ACC112 (cell line): ENCODE data around the gene KCNE4.

ENCODE experiments used
- H2AFZ ChIP-seq: fragments of 200-600 bp; sonication (generic); one replicate; pipeline ENCODE4 v1.6.0; 2017; ENCODE audit warnings: antibody characterized with exemption, low read length; ENCODE audit not compliant: unreplicated experiment
- H3K27ac ChIP-seq: fragments of 200-600 bp; sonication (generic); 2 replicates; pipeline ENCODE4 v1.5.1; 2014; ENCODE audit warnings: low read depth, mild to moderate bottlenecking, antibody characterized with exemption, low read length, moderate library complexity
- H3K27me3 ChIP-seq: fragments of 200-600 bp; sonication (generic); 2 replicates; pipeline ENCODE4 v1.6.1; 2014; ENCODE audit warnings: mild to moderate bottlenecking, antibody characterized with exemption, low read length, moderate library complexity, mixed read lengths; ENCODE audit not compliant: insufficient read depth
- H3K36me3 ChIP-seq: fragments of 200-600 bp; sonication (generic); 2 replicates; pipeline ENCODE4 v1.6.1; 2016; ENCODE audit warnings: mild to moderate bottlenecking, antibody characterized with exemption, low read length, moderate library complexity, mixed read lengths; ENCODE audit not compliant: insufficient read depth
- H3K4me1 ChIP-seq: fragments of 200-600 bp; sonication (generic); one replicate; pipeline ENCODE4 v1.6.1; 2016; ENCODE audit warnings: low read length, mixed read lengths; ENCODE audit not compliant: insufficient read depth, unreplicated experiment, control insufficient read depth
- H3K4me3 ChIP-seq: fragments of 200-600 bp; sonication (generic); 2 replicates; pipeline ENCODE4 v1.5.1; 2014; ENCODE audit warnings: mild to moderate bottlenecking, low read depth, low read length
- H3K79me2 ChIP-seq: fragments of 200-600 bp; sonication (generic); one replicate; pipeline ENCODE4 v1.6.0; 2016; ENCODE audit warnings: low read length; ENCODE audit not compliant: control insufficient read depth, unreplicated experiment, insufficient read depth

The KCNE4 gene

DNA sequence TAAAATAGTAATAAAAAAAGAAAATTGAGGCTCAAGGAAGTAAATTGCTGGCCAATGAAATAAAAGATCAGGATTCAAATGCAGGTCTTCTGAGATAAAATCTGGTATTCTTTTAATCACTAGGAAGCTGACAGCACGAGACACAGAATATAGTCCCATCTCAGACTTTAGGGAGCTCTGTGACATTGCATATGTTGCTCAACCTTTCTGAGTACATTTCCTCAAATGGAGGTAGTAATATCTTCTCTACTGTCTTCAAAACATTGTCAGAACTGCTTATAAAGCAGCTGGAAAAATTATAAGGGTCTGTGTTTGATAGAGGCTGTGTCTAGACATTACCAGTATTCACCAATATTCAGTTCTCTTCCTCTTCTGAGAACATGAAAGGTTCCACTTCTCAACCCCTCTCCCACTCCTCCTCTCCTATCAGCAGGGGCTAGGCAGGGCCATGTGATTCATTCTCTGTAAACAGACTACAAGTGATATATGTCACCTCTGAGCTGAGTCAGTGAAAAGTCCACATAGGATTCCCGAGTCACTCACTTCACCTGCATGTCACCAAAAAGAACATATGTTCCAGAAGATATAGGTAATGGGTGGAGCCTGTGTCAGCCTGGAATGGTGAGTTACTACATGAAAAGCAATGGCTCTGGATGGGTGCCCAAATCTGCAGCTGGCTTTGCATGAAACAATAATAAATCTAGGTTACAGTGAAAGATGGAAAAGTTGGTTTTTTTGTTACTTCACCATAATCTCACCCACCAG, 7.1 kb downstream of the KCNE4 start:
- no peak overlapping the region for H3K4me3 ChIP-seq
- H2AFZ ChIP-seq: no peak overlapping the region
- peaks cover 49% of the 10 kb centered on the region for H3K4me1 ChIP-seq

DNA sequence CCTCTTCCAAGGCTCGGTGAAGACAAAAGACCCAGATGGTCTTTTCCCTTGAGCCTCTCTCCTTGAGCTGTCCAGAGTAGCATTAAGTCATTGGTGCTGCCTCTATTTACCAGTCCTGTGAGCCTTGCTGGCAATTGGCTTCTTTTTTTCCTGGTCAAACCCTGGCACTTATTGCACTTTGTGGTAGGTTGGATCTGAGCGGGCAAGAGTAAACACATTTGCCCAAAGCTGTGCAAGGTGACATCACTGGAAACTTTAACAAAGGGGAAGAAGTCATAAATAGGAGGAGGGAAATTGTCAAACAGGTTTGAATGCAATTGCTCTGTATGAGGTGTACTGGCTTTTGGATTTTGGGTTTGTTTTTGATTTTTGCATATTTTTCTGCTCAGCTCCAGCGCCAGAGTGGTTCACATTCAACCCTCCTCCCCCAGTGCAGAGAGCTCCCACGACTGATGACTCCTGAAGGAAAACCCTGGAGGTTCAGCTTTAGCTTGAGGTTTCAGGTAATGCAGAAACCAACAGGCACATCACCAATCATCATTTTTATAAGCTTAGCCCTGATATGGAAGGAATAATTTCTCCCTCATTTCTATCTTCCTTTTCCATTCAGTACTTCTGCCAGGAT, 8.3 kb downstream of the KCNE4 start:
- no peak overlapping the region for H2AFZ ChIP-seq

More for the DNA sequence above, 7.1 kb downstream of the KCNE4 start:
- no peaks in the 10 kb centered on the region for H3K79me2 ChIP-seq
- H3K27ac ChIP-seq: no peak overlapping the region
- no peaks in the 10 kb centered on the region for H3K36me3 ChIP-seq
- H3K27me3 ChIP-seq: no peaks in the 10 kb centered on the region

GRCh38 chr2:223062396-223062795, 10.4 kb downstream of the KCNE4 start:
- Histone ChIP-seq H3K36me3 (no peaks in the 10 kb centered on the region; the same call in 1 of the 2 replicates), H2AFZ (no peak overlapping the region), H3K4me1 (peaks cover 27% of the 10 kb centered on the region), H3K27ac (peak overlapping the region; percentile 66), H3K79me2 (no peaks in the 10 kb centered on the region), H3K27me3 (no peaks in the 10 kb centered on the region), H3K4me3 (peak overlapping the region; percentile 31; the same call in 1 of the 2 replicates)

More for the DNA sequence above, 8.3 kb downstream of the KCNE4 start:
- H3K36me3 ChIP-seq: no peaks in the 10 kb centered on the region
- H3K27me3 ChIP-seq: no peaks in the 10 kb centered on the region
- H3K27ac ChIP-seq: no peak overlapping the region
- peaks cover 45% of the 10 kb centered on the region for H3K4me1 ChIP-seq
- H3K4me3 ChIP-seq: no peak overlapping the region
- H3K79me2 ChIP-seq: no peaks in the 10 kb centered on the region

DNA sequence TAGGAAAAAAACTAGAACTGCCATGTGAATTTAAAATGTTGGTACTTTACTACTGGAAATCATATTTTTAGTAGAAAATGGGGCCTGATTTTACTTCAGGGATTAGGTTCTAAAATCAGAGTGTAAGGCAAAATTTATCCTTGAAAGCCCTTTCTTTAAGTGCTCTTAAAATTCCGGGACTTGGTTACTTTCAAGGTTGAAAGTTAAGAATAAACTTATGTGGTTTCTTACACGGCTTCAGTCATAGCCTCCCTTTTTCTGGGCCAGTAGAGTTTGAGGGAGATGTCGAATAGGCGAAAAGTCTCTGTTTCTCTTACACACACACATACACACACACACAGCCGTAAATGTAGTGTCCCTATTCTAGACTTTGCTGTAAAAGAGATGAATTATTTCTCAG, 13.1 kb downstream of the KCNE4 start:
- no peak overlapping the region for H3K27ac ChIP-seq
- H3K4me3 ChIP-seq: no peak overlapping the region
- no peak overlapping the region for H2AFZ ChIP-seq
- peaks cover 17% of the 10 kb centered on the region for H3K4me1 ChIP-seq
- H3K36me3 ChIP-seq: no peaks in the 10 kb centered on the region; the same call in 1 of the 2 replicates
- H3K27me3 ChIP-seq: no peaks in the 10 kb centered on the region
- H3K79me2 ChIP-seq: no peaks in the 10 kb centered on the region

GRCh38 chr2:223066721-223067120, 14.7 kb downstream of the KCNE4 start:
- H3K79me2 ChIP-seq: no peaks in the 10 kb centered on the region
- H3K4me3 ChIP-seq: no peak overlapping the region
- H3K36me3 ChIP-seq: no peaks in the 10 kb centered on the region; the same call in 1 of the 2 replicates
- H3K27me3 ChIP-seq: no peaks in the 10 kb centered on the region
- H2AFZ ChIP-seq: no peak overlapping the region
- no peak overlapping the region for H3K27ac ChIP-seq
- peaks cover 14% of the 10 kb centered on the region for H3K4me1 ChIP-seq

DNA sequence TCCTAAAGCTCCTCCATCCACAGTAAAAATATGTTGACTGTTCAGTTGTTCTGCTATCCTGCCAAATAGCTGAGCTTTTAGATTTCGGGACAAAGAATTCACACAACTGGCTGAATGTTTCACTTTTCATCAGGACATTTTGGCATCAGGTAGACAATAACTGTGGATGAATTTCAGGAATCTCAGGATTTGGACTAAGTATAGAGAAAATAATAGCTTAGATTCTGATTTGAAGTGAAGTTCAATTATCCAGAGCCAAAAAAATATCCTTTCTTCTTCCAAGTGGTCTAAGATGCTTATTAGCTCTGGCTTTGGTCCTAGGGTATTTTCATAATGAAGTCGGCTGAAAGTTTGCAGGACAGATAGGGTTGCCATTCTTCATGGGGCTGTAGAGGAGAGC, 16.1 kb downstream of the KCNE4 start:
- Histone ChIP-seq H2AFZ (no peak overlapping the region), H3K79me2 (no peaks in the 10 kb centered on the region), H3K4me3 (no peak overlapping the region), H3K4me1 (peaks cover 2% of the 10 kb centered on the region), H3K27ac (no peak overlapping the region), H3K27me3 (no peaks in the 10 kb centered on the region), H3K36me3 (no peaks in the 10 kb centered on the region; the same call in 1 of the 2 replicates)

DNA sequence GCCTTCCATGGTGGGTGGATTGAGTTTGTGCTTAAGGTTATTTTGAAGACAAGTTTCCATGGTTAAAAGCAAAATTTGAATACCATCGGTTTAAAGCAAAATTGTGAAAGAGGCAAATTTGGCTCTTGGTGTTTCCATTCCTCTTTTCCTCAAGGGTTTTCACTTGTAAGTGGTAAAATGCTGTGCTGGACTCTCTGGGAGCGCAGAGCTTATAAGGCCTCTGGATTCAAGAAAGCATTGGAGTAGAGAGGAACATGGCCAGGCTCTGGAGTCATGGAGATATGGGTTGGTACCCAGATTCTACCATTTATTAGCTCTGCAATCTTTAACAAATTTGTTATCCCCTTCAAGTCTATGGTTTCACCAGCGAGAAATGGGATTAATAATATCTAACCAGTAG, 17.5 kb downstream of the KCNE4 start:
- no peak overlapping the region for H3K4me3 ChIP-seq
- H3K27ac ChIP-seq: no peak overlapping the region
- no peaks in the 10 kb centered on the region; the same call in 1 of the 2 replicates for H3K36me3 ChIP-seq
- no peaks in the 10 kb centered on the region for H3K27me3 ChIP-seq
- H2AFZ ChIP-seq: no peak overlapping the region
- H3K79me2 ChIP-seq: no peaks in the 10 kb centered on the region
- no peaks in the 10 kb centered on the region for H3K4me1 ChIP-seq

DNA sequence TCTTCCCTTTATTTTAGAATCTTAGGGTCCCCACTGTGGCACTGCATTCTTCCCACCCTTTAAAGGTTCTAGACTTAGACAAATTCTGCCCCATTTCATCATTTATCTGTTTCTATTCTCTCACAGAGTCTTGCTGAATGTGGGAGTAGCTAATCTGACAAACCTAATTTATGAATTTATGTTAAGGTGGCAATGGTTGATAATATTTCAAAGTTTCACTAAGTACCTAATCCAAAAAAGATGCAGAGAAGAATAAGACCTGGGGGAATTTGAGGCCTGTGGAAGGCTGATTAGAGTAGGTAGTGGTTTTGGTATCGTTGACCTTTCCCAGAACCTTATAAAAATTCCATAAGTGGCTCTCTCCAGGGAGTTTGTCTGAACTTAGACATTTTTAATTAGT, 18.0 kb downstream of the KCNE4 start:
- H2AFZ ChIP-seq: no peak overlapping the region
- no peak overlapping the region for H3K27ac ChIP-seq

GRCh38 chr2:223071139-223071538, 19.1 kb downstream of the KCNE4 start:
- Histone ChIP-seq H3K36me3 (no peaks in the 10 kb centered on the region), H3K79me2 (no peaks in the 10 kb centered on the region), H3K4me3 (no peak overlapping the region), H2AFZ (no peak overlapping the region), H3K27me3 (no peaks in the 10 kb centered on the region), H3K27ac (no peak overlapping the region), H3K4me1 (peaks cover under 1% of the 10 kb centered on the region)

More for the DNA sequence above, 18.0 kb downstream of the KCNE4 start:
- Histone ChIP-seq H3K4me3 (no peak overlapping the region), H3K4me1 (no peaks in the 10 kb centered on the region), H3K79me2 (no peaks in the 10 kb centered on the region), H3K27me3 (no peaks in the 10 kb centered on the region), H3K36me3 (no peaks in the 10 kb centered on the region; the same call in 1 of the 2 replicates)

GRCh38 chr2:223072826-223073225, 20.8 kb downstream of the KCNE4 start:
- Histone ChIP-seq H3K36me3 (0 out of 2 replicates have a peak, but pooled peaks cover 4% of the 10 kb centered on the region), H3K79me2 (no peaks in the 10 kb centered on the region), H3K27ac (no peak overlapping the region), H2AFZ (no peak overlapping the region), H3K27me3 (no peaks in the 10 kb centered on the region), H3K4me3 (no peak overlapping the region), H3K4me1 (peaks cover 8% of the 10 kb centered on the region)
